Esophagus (tissue), 2 donors: ENCODE measurements around the gene PSMD13. TPM values are rescaled to one million over a fixed set of nuclear protein-coding genes. Genes with fewer than 3 reads are reported as not detected.

Experiments used
- H3K27ac ChIP-seq, 2 donors: one replicate each; pipeline ENCODE4 v1.5.1; 2013; ENCODE audit warnings: low read depth in 2 of 2, mild to moderate bottlenecking in 2 of 2, inconsistent platforms in 1 of 2, low read length in 1 of 2, moderate library complexity in 1 of 2
- H3K27me3 ChIP-seq, 2 donors: one replicate each; pipeline ENCODE4 v1.6.1; 2013; ENCODE audit warnings: low read length in 2 of 2, control low read depth in 1 of 2, mild to moderate bottlenecking in 1 of 2; ENCODE audit not compliant: insufficient read depth in 2 of 2, control insufficient read depth in 1 of 2
- H3K36me3 ChIP-seq, 2 donors: one replicate each; pipeline ENCODE4 v1.6.1; 2013; ENCODE audit warnings: low read length in 1 of 2; ENCODE audit not compliant: control insufficient read depth in 2 of 2, insufficient read depth in 2 of 2
- H3K4me1 ChIP-seq, 2 donors: one replicate each; pipeline ENCODE4 v1.6.1; 2013; ENCODE audit warnings: low read length in 1 of 2; ENCODE audit not compliant: control insufficient read depth in 2 of 2, insufficient read depth in 2 of 2
- H3K4me3 ChIP-seq, 2 donors: one replicate each; pipeline ENCODE4 v1.5.1; 2013; ENCODE audit warnings: low read length in 2 of 2, mild to moderate bottlenecking in 2 of 2, low read depth in 1 of 2, moderate library complexity in 1 of 2
- H3K9me3 ChIP-seq, 2 donors: one replicate each; pipeline ENCODE4 v1.6.1; 2013; ENCODE audit warnings: mild to moderate bottlenecking in 2 of 2, low read depth in 1 of 2, low read length in 1 of 2, moderate library complexity in 1 of 2; ENCODE audit not compliant: control insufficient read depth in 2 of 2, insufficient read depth in 1 of 2
- WGBS, 2 donors: extraction: QIAGEN DNeasy Blood & Tissue Kit; methylation state at CpG; one replicate each; pipeline ENCODE4 v1.1.7; 2013; 5-methylcytosine and 5-hydroxymethylcytosine counted together
- polyA plus RNA-seq, 2 donors: library from polyadenylated mRNA; stranded (reverse); fragments of 200-250 nt; gene quantifications; one replicate each; pipeline ENCODE4 v1.2.3, GENCODE V29; 2013
- donor health status: healthy with polysubstance abuse.
- donor health status: Bipolar disorder and iron deficiency.

Gene PSMD13
- polyA plus RNA-seq, 2 donors, result 90.8 to 98.2 TPM

DNA sequence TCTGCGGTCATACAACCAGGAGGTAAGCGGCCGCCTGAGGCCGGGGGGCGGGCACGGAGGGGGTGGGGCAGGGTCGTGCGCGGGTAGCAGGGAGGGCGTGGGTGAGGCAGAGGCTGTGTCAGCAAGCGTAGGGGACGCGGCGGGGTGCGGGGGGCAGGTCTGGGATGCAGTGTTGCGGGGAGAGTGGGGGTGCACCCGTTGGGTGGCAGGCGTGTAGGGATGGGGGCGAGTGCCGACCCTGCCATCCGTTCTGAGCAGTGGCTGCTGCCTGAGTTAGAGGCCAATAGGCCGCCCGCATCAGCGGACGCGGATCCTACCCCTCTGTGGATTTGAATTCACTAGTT, 27.9 kb upstream of the PSMD13 start:
- Histone ChIP-seq H3K27me3 (no peaks in the 10 kb centered on the region), H3K4me3 (peak overlapping the region; percentile 78 to 92), H3K9me3 (no peaks in the 10 kb centered on the region), H3K27ac (peak overlapping the region; percentile 97 to 100), H3K4me1 (peaks cover 8 to 25% of the 10 kb centered on the region in 2 donors), H3K36me3 (peaks cover 18 to 52% of the 10 kb centered on the region in 2 donors)
- WGBS, 2 donors, result 1% methylated on average over 24 to 26 of the region's 26 CpGs

DNA sequence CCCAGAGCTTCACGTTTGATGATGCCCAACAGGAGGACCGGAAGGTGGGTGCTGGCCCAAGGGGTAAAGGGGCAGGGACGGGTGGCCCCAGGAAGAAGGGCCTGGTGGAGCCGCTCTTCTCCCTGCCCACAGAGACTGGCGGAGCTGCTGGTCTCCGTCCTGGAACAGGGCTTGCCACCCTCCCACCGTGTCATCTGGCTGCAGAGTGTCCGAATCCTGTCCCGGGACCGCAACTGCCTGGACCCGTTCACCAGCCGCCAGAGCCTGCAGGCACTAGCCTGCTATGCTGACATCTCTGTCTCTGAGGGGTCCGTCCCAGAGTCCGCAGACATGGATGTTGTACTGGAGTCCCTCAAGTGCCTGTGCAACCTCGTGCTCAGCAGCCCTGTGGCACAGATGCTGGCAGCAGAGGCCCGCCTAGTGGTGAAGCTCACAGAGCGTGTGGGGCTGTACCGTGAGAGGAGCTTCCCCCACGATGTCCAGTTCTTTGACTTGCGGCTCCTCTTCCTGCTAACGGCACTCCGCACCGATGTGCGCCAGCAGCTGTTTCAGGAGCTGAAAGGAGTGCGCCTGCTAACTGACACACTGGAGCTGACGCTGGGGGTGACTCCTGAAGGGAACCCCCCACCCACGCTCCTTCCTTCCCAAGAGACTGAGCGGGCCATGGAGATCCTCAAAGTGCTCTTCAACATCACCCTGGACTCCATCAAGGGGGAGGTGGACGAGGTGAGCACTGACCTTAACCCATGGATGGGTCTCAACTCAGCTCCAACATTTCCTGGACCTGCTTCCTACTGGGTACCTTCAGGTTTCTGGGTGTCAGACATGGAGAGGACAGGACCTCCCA, 27.3 kb upstream of the PSMD13 start:
- peak overlapping the region; percentile 78 to 92 for H3K4me3 ChIP-seq
- peaks cover 8 to 27% of the 10 kb centered on the region in 2 donors for H3K4me1 ChIP-seq
- H3K27me3 ChIP-seq, result no peaks in the 10 kb centered on the region
- WGBS, 2 donors, result 45 to 48% methylated on average over 29 of the region's 29 CpGs
- peak overlapping the region; percentile 74 to 97 for H3K27ac ChIP-seq
- H3K9me3 ChIP-seq, result no peaks in the 10 kb centered on the region
- H3K36me3 ChIP-seq, result peaks cover 17 to 52% of the 10 kb centered on the region in 2 donors

DNA sequence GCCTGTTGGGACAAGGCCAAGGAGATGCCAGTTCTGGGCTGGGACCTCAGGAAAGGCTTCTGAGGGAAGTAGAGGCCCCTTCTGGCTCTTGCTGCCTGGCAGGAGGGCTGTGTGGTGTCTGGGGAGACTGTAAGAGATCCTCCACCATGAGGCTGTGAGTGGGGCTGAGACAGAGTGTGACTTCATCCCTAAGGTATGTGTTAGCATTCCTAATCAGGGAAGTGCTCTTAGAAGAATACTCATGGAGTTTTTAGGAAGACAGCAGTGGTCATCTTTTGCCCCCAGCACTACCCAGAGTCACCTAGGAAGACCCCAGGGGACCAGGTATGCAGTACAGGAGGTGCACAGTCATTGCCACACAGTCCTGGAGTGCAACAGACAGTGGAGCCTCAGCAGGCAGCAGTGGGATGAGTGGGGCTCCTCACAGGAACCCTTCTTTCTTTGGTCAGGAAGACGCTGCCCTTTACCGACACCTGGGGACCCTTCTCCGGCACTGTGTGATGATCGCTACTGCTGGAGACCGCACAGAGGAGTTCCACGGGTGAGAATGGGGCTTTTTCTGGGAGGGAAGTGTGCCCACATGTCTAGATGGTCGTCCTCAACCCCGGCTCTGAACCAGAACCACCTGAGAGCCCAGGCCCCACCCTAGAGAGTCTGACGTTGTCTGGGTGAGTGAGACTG, 26.5 kb upstream of the PSMD13 start:
- no peaks in the 10 kb centered on the region for H3K9me3 ChIP-seq
- peaks cover 8 to 27% of the 10 kb centered on the region in 2 donors for H3K4me1 ChIP-seq
- no peak overlapping the region for H3K4me3 ChIP-seq
- peak overlapping the region in 1 of 2 donors; percentile 42 for H3K27ac ChIP-seq
- WGBS, 2 donors, result 86 to 88% methylated on average over 9 of the region's 9 CpGs
- H3K36me3 ChIP-seq, result peaks cover 12 to 48% of the 10 kb centered on the region in 2 donors
- no peaks in the 10 kb centered on the region for H3K27me3 ChIP-seq

DNA sequence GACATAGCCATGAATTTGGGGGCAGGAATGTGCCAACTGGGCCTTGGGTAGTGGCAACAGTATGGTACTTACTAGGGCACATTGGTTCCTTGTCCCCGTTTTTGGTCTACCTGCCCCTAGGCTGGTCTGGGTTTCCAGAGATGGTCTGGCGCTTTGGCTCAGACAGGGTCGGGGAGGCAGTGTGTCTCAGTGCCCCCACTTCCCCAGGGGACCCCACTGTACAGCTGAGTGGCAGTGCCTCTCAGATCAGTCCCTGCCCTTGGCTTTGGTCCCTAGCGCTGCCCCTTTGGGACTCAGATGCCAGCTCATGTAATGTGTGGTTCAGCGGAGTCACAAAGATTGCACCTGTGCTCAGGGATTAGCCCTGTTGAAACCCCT, 26.0 kb upstream of the PSMD13 start:
- Histone ChIP-seq H3K27me3 (no peaks in the 10 kb centered on the region), H3K4me3 (no peak overlapping the region), H3K9me3 (no peaks in the 10 kb centered on the region), H3K4me1 (peaks cover 8 to 22% of the 10 kb centered on the region in 2 donors), H3K36me3 (peaks cover 12 to 49% of the 10 kb centered on the region in 2 donors), H3K27ac (no peak overlapping the region)
- WGBS, 2 donors, result 90 to 96% methylated on average over 5 of the region's 5 CpGs

DNA sequence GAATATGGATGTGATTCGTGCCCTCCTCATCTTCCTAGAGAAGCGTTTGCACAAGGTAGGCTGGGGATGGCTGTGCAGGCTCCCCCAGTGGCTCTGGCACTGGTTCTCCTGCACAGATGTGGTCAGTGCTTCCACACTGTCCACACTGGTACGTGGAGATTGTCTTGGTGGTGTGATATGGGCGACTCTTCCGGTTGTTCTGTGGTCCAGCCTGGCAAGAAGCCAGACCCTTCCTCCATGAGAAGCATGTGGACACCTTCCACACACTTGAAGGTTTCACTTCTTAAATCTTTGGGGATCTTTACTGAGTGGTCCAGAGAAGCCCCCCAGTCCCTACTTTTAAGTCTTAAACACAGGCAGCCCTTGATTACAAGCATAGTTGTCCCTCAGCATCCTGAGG, 25.5 kb upstream of the PSMD13 start:
- WGBS, 2 donors, result 76 to 81% methylated on average over 5 of the region's 5 CpGs
- Histone ChIP-seq H3K36me3 (peaks cover 12 to 53% of the 10 kb centered on the region in 2 donors), H3K27ac (no peak overlapping the region), H3K4me3 (no peak overlapping the region), H3K27me3 (no peaks in the 10 kb centered on the region), H3K9me3 (no peaks in the 10 kb centered on the region), H3K4me1 (peaks cover 8 to 17% of the 10 kb centered on the region in 2 donors)

DNA sequence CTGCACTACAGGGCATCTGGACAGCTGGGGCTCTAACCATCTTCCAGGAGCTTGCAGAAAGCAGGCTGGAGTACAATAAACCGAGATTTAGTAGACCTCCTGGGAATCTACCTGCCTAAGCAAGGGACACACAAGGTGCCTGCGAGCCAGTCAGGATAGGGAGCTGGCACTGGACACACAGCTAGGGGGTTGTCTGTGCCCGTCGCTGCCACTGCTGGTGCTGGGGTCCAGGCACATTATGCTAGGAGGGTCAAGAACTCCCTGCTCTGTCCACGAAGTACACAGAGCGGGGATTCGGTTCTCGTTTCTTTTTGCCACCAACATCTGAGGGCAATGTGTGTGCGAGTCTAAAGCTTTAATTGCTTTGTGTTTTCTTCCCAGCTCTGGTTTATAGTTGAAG, 25.0 kb upstream of the PSMD13 start:
- peaks cover 12 to 54% of the 10 kb centered on the region in 2 donors for H3K36me3 ChIP-seq
- peaks cover 8 to 15% of the 10 kb centered on the region in 2 donors for H3K4me1 ChIP-seq
- no peaks in the 10 kb centered on the region for H3K27me3 ChIP-seq
- no peaks in the 10 kb centered on the region for H3K9me3 ChIP-seq
- 88 to 89% methylated on average over 9 of the region's 9 CpGs for WGBS, 2 donors
- H3K27ac ChIP-seq, result no peak overlapping the region
- H3K4me3 ChIP-seq, result no peak overlapping the region

DNA sequence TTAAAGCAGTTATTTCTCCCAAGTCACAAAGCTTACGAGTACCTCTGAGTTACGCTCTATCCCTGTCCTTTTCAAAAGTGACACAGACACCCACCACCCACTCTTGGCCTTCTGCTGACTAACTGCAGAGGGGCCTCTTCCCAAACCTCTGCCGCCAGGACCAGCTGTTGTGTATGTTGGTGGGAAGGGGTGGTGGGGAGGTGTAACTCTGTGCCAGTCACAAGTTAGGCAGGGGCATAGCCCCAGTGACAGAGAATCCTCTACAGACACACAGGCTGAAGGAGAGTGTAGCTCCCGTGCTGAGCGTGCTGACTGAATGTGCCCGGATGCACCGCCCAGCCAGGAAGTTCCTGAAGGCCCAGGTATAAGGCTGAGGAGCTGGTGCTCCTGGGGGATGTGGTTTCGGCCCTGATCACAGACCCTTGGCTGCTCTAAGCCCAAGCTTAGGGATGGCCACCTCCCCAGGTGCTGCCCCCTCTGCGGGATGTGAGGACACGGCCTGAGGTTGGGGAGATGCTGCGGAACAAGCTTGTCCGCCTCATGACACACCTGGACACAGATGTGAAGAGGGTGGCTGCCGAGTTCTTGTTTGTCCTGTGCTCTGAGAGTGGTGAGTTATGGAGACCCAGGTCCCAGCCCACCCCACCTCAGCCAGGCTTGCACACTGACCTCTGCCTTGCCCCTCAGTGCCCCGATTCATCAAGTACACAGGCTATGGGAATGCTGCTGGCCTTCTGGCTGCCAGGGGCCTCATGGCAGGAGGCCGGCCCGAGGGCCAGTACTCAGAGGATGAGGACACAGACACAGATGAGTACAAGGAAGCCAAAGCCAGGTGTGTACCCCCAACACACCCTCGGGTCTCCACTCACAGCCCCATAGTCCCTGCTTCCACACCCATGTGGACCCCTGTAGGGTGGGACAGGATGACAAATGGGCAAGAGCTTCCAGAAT, 24.4 kb upstream of the PSMD13 start:
- H3K27ac ChIP-seq, result no peak overlapping the region
- WGBS, 2 donors, result 87 to 89% methylated on average over 17 of the region's 17 CpGs
- peaks cover 8 to 15% of the 10 kb centered on the region in 2 donors for H3K4me1 ChIP-seq
- no peaks in the 10 kb centered on the region for H3K27me3 ChIP-seq
- H3K9me3 ChIP-seq, result no peaks in the 10 kb centered on the region
- H3K4me3 ChIP-seq, result no peak overlapping the region
- H3K36me3 ChIP-seq, result peaks cover 12 to 54% of the 10 kb centered on the region in 2 donors

DNA sequence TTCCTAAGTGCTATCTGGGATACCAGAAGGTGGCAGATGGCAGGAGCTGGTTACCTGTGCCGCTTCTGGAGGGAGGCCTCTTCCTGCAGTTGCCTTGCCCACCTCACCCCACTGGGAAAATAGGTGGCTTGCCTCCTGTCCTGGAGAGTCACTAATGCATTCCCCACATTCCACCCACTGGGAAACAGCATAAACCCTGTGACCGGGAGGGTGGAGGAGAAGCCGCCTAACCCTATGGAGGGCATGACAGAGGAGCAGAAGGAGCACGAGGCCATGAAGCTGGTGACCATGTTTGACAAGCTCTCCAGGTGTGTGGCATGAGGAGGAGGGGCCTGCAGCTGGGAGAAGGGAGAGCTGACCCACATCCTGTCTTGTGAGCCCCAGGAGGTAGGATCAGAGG, 23.7 kb upstream of the PSMD13 start:
- Histone ChIP-seq H3K4me1 (peaks cover 8 to 15% of the 10 kb centered on the region in 2 donors), H3K36me3 (peaks cover 12 to 54% of the 10 kb centered on the region in 2 donors), H3K4me3 (no peak overlapping the region), H3K9me3 (no peaks in the 10 kb centered on the region), H3K27me3 (no peaks in the 10 kb centered on the region), H3K27ac (no peak overlapping the region)
- WGBS, 2 donors, result 82 to 87% methylated on average over 4 of the region's 4 CpGs

DNA sequence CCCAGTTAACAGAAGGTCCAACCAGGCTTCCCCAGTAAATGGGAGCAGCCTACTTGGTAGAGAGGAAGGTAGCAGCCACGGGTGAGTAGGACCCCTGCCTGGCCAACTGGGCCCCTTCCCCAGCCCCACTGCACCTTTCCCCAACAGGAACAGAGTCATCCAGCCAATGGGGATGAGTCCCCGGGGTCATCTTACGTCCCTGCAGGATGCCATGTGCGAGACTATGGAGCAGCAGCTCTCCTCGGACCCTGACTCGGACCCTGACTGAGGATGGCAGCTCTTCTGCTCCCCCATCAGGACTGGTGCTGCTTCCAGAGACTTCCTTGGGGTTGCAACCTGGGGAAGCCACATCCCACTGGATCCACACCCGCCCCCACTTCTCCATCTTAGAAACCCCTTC, 22.7 kb upstream of the PSMD13 start:
- Histone ChIP-seq H3K36me3 (peaks cover 12 to 55% of the 10 kb centered on the region in 2 donors), H3K27ac (no peak overlapping the region), H3K9me3 (no peaks in the 10 kb centered on the region), H3K4me1 (peaks cover 7 to 15% of the 10 kb centered on the region in 2 donors), H3K4me3 (no peak overlapping the region), H3K27me3 (no peaks in the 10 kb centered on the region)
- 90 to 94% methylated on average over 7 of the region's 7 CpGs for WGBS, 2 donors
